ENCODE data around the gene ZNF580.

The ZNF580 gene

GRCh38 chr19:55599842-55600661 lies 40.8 kb upstream of the ZNF580 start, which contains the start of gene ZNF524:
ZNF524 (plus strand) TSS chr19:55600288; CDS start chr19:55602113, 1,825 bp downstream.
- Histone ChIP-seq H3K27me3 (replicated peaks) (no peaks in the 10 kb centered on the region), H3K27ac (peak within 1 kb of the TSS; percentile 98), H3K4me3 (ENCODE audit: low read depth, low read length) (peak within 1 kb of the TSS; percentile 79), H3K36me3 (replicated peaks) (peaks cover 18% of the 10 kb centered on the region)
- DNase-seq, result peak; percentile 83
- in situ Hi-C loops (cut with HindIII; ENCODE audit: low pct_ligation_motif_present, low sequenced_read_pairs), result loop anchor here (25.0 kb wide), 1 partner anchor 213 kb away; the partner anchor contains the start of genes RPL28, TMEM190 and TMEM238
- TF ChIP-seq, protein P1, sequence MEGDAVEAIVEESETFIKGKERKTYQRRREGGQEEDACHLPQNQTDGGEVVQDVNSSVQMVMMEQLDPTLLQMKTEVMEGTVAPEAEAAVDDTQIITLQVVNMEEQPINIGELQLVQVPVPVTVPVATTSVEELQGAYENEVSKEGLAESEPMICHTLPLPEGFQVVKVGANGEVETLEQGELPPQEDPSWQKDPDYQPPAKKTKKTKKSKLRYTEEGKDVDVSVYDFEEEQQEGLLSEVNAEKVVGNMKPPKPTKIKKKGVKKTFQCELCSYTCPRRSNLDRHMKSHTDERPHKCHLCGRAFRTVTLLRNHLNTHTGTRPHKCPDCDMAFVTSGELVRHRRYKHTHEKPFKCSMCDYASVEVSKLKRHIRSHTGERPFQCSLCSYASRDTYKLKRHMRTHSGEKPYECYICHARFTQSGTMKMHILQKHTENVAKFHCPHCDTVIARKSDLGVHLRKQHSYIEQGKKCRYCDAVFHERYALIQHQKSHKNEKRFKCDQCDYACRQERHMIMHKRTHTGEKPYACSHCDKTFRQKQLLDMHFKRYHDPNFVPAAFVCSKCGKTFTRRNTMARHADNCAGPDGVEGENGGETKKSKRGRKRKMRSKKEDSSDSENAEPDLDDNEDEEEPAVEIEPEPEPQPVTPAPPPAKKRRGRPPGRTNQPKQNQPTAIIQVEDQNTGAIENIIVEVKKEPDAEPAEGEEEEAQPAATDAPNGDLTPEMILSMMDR (IDR thresholded peaks at IDR 0.05; ENCODE audit: low read depth, low read length, missing control alignments), result no peak

DNA sequence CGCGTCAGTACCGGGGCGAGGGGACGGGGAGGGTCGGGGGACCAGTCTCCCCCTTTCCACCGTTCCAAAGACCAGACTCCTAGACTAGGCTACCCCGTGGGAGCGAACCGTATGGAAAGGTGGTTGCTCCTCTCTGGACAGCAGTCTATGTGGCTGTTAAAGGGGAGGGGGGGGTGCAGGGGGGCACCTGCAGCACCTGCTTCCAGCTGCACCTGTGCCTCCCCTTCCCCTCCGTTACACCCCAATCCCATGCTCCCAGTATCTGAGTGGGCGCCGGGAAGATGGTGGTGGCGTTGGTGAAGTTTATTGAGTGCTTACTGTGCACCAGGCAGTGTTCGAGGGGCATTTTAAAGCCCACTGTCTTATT lies 40.2 kb upstream of the ZNF580 start:
- Histone ChIP-seq H3K4me3 (ENCODE audit: low read depth, low read length) (peak overlapping the region; percentile 79), H3K27me3 (replicated peaks) (no peaks in the 10 kb centered on the region), H3K27ac (peak overlapping the region; percentile 98), H3K36me3 (replicated peaks) (peaks cover 13% of the 10 kb centered on the region)
- TF ChIP-seq, protein P1 (IDR thresholded peaks at IDR 0.05; ENCODE audit: low read depth, low read length, missing control alignments), result no peak
- in situ Hi-C loops (cut with HindIII; ENCODE audit: low pct_ligation_motif_present, low sequenced_read_pairs), result loop anchor here (25.0 kb wide), 1 partner anchor 213 kb away; the partner anchor contains the start of genes RPL28, TMEM190 and TMEM238
- no peak for DNase-seq

DNA sequence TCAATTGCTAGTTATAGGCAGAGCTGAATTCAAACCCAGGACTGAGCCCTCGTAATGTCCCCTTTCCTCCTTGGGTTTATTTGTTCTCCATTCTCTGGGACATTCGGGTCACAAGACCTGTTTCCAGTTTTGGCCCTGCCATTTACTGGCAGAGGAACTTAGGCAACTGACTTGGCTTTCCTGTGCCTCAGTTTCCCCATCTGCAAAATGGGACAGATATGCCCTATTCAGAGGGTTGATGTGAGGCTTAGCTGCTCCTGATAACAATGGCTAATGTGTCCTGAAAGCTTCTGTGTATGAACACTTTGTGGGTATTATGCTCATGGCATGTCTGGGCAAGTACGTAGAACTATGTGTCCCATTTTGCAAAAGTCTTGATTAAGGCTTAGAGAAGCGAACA lies 39.7 kb upstream of the ZNF580 start:
- TF ChIP-seq, protein P1 (IDR thresholded peaks at IDR 0.05; ENCODE audit: low read depth, low read length, missing control alignments), result no peak
- in situ Hi-C loops (cut with HindIII; ENCODE audit: low pct_ligation_motif_present, low sequenced_read_pairs), result loop anchor here (25.0 kb wide), 1 partner anchor 214 kb away; the partner anchor contains the start of genes RPL28, TMEM190 and TMEM238
- H3K27me3 ChIP-seq (replicated peaks), result no peaks in the 10 kb centered on the region
- peaks cover 9% of the 10 kb centered on the region for H3K36me3 ChIP-seq (replicated peaks)
- H3K27ac ChIP-seq, result no peak overlapping the region
- DNase-seq, result no peak
- H3K4me3 ChIP-seq (ENCODE audit: low read depth, low read length), result peak overlapping the region; percentile 79

DNA sequence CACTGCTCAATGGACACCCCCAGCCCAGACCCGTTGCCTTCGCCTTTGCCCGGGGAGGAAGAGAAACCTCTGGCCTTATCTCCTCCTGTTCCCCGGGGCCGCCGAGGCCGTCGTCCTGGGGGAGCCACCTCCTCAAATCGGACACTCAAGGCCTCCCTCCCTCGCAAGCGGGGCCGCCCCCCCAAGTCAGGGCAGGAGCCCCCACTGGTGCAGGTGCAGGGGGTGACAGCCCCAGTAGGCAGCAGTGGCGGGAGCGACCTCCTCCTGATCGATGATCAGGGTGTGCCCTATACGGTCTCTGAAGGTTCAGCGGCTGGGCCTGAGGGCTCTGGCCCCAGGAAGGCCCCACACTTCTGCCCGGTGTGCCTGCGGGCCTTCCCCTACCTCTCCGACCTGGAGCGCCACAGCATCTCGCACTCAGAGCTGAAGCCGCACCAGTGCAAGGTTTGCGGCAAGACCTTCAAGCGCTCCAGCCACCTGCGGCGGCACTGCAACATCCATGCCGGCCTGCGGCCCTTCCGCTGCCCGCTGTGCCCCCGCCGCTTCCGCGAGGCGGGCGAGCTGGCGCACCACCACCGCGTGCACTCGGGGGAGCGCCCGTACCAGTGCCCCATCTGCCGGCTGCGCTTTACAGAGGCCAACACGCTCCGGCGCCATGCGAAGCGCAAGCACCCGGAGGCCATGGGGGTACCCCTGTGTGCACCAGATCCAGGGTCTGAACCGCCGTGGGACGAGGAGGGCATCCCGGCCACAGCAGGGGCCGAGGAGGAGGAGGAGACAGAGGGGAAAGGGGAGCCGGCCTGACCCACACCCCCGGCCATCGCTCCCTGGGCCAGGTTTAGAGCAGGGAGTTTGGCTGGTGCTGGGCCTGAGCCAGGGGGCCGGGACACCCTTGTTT lies 38.4 kb upstream of the ZNF580 start:
- no peaks in the 10 kb centered on the region for H3K27me3 ChIP-seq (replicated peaks)
- TF ChIP-seq, protein P1 (IDR thresholded peaks at IDR 0.05; ENCODE audit: low read depth, low read length, missing control alignments), result no peak
- DNase-seq, result no peak
- H3K27ac ChIP-seq, result no peak overlapping the region
- H3K36me3 ChIP-seq (replicated peaks), result peaks cover 3% of the 10 kb centered on the region
- in situ Hi-C loops (cut with HindIII; ENCODE audit: low pct_ligation_motif_present, low sequenced_read_pairs), result loop anchor here (25.0 kb wide), 1 partner anchor 215 kb away; the partner anchor contains the start of genes RPL28, TMEM190 and TMEM238
- H3K4me3 ChIP-seq (ENCODE audit: low read depth, low read length), result no peak overlapping the region

- TF ChIP-seq, protein P1 (IDR thresholded peaks at IDR 0.05; ENCODE audit: low read depth, low read length, missing control alignments), result no peak
- in situ Hi-C loops (cut with HindIII; ENCODE audit: low pct_ligation_motif_present, low sequenced_read_pairs), result loop anchor here (25.0 kb wide), 1 partner anchor 216 kb away; the partner anchor contains the start of genes RPL28, TMEM190 and TMEM238
- Histone ChIP-seq H3K4me3 (ENCODE audit: low read depth, low read length) (no peak overlapping the region), H3K36me3 (replicated peaks) (peaks cover 3% of the 10 kb centered on the region), H3K27me3 (replicated peaks) (no peaks in the 10 kb centered on the region), H3K27ac (no peak overlapping the region)
- no peak for DNase-seq
Measured at GRCh38 chr19:55603115-55603514, 37.7 kb upstream of the ZNF580 start.

Measured in brain microvascular endothelial cell (primary cell).